Gastrocnemius medialis (tissue), 4 donors: ENCODE measurements around the gene SH3BP1.
"Not testable (repeated sequence)": the region's sequence is repeated elsewhere in the genome, so short reads cannot be mapped to it uniquely, and the experiment has no call there.

ENCODE experiments used
- CTCF ChIP-seq, 5 experiments: fragments of 450-650 bp in 3 of 5; fragments of 200-600 bp in 2 of 5; sonication (generic) in 2 of 5; IDR thresholded peaks in 4 of 5; conservative IDR thresholded peaks in 1 of 5; 1 replicate in 4 of 5; 2 replicates in 1 of 5; pipeline ENCODE4 v1.5.1; 2016 to 2019; ENCODE audit warnings: antibody characterized with exemption in 5 of 5, mild to moderate bottlenecking in 3 of 5, moderate library complexity in 3 of 5
- POLR2A ChIP-seq, 2 donors: fragments of 450-650 bp; IDR thresholded peaks; one replicate each; pipeline ENCODE4 v1.6.1; 2017; ENCODE audit warnings: antibody characterized with exemption in 2 of 2, mild to moderate bottlenecking in 2 of 2, moderate library complexity in 2 of 2

GRCh38 chr22:37694131-37694530 is 54.7 kb downstream of the SH3BP1 start:
- TF ChIP-seq CTCF (IDR thresholded peaks at IDR 0.05 in 4 of 5, conservative IDR thresholded peaks at IDR 0.05 in 1 of 5); POLR2A (IDR thresholded peaks at IDR 0.05): not testable (repeated sequence)
